Measurements from ENCODE around the gene MIEF1.

MIEF1 gene

GRCh38 chr22:39558950-39559349 is 56.9 kb downstream of the MIEF1 start:
- no peak for DNase-seq (ENCODE audit: low read depth)

DNA sequence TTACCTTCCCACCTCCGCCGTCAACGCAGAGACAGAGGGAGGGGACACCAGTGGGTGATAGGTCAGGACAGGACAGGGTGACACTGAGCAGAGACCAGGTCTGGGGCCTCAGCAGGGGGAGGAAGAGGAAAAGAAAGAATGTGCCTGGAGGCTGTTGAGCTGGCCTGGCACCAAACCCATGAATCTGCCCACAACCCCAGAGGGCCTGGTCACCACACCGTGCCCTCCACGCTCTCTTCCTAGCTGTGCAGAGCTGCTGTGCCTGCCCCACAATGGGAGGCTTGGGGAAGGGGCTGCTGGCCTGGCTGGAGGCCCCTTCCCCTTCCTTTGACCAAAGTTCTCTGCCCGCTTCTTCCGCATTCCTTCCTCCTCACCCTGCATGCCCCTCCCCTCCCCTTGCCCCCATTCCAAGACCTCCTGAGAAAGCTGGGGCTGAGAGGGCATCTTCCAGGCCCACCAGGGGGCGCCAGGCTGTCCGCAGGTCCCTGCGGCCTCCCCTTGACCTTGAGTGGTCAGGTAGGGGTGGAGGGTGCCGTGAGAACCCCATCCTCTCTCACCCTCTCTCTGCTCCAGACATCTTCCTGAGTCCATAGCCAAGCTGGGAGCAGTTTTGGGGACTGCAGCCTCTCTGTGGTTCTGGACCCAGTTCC is 57.5 kb downstream of the MIEF1 start:
- no peak for DNase-seq (ENCODE audit: low read depth)

DNA sequence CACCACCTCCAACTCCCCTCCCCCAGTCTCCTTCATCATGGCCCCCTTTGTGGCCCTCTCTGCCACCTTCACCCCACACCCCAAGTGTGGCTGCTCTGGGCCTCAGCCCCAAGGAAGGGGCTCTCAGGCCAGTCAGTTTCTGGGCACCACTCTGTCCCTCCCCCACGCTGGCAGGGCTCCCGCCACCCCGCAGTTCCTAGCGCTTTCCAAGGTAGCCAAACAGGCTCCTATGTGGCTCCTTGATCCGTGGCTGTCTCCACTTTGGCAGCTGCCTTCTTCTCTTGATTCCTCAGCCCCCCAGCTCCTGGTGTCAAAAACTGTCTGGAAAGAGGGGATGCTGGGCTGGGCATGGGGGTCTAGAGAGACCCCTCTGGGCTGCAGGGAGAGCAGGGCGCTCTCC is 58.0 kb downstream of the MIEF1 start:
- DNase-seq (ENCODE audit: low read depth) = no peak

DNA sequence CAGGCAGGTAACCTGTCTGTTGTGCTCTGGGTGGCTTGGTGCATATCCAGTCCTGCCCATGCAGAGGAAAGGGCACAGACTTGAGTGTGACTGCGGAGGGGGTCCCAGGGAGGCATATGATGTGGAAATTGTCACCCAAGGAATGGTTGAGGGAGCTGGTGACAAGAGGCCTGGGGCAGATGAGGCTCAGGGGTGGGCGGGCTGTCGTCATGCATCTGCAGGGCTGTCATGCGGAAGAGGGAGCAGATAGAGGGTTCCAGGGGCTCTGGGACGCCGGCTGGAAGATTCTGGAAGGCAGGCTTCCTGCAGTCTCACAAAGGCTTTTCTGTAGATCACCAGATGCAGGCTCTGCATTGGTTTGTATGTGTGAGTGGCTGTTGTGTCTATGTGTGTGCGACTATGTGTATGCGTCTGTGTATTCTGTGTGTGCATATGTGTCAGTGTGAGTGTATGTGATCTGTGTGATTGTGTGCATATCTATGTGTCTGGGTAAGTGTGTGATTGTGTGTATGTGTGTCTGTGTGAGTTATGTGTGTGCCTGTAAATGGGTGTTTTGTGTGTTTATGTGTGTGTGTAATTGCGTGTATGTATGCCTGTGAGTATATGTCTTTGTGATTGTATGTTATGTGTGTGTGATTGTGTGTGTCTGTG is 60.9 kb downstream of the MIEF1 start:
- DNase-seq (ENCODE audit: low read depth) = no peak

DNA sequence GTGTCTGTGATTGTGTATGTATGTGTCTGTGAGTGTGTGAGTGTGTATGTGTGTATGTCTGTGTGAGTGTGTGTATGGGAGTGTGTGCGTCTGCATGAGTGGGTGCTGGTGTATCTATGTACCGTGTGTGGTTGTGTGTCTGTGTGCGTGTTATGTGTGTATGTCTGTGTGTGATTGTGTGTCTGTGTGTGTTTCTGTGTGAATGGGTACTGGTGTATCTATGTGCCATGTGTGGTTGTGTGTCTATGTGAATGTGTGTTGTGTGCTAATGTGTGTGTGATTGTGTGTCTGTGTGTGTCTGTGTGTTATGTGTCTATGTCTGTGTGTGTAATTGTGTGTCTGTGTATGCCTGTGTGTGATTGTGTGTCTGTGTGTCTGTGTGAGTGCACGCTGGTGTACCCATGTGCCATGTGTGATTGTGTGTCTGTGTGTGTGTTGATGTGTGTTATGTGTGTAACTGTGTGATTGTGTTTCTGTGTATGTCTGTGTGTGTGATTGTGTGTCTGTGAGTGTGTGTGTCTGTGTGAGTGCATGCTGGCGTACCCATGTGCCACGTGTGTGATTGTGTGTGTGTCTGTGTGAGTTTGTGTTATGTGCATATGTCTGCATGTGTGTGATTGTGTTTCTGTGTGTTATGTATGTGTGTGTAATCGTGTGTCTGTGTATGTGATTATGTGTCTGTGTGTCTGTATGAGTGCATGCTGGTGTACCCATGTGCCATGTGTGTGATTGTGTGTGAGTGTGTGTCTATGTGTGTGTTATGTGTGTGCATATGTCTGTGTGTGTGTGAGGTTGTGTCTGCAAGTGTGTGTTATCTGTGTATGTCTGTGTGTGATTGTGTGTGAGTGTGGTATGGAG is 61.7 kb downstream of the MIEF1 start:
- DNase-seq (ENCODE audit: low read depth) = no peak

- DNase-seq (ENCODE audit: low read depth) = no peak
Measured at GRCh38 chr22:39565414-39565944, 63.4 kb downstream of the MIEF1 start.

DNA sequence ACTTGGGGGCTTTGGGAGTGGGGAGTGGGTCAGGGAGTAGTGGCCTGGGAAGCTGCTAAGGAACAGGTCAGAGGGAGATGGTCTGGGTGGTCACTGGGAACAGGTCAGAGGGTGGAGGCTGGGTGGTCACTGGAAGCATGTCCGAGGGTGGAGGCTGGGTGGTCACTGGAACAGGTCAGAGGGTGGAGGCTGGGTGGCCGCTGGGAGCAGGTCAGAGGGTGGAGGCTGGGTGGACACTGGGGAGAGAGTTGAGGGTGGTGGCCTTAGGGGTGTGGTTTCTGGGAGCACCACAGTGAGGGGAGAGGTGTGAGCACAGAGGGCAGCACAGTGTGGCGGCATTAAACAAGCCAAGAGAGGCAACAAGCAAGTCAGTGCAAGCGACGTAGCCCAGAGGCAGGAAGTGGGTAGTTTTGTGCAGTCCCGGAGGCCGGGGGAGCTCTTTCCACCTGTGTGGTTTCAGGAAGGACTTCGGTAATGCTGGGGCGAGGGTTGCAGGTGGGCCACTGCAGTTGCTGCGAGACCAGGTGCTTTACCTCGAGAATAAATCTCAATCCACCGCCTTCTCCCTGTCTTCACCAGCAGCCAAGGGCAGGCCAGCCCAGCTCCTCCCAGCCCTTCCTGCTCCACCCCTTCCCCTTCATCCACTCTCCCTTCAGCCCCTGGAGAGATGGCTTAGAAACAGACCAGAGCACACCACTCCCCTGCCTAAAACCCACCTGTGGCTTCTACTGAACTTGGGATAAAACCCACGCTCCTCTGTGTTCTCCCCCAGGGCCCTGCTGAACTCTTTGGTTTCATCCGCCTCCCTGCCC is 65.3 kb downstream of the MIEF1 start:
- DNase-seq (ENCODE audit: low read depth) = no peak

All from HS-27A (cell line).